Aorta (tissue), 5 donors: Measurements from ENCODE around the gene ZXDC. TPM values are rescaled to one million over a fixed set of nuclear protein-coding genes. Genes with fewer than 3 reads are reported as not detected.
A peak's percentile ranks its signal among the peaks of the same experiment; 100 is the strongest.

Source experiments
- ATAC-seq: fragments of 200-7000 bp; cut with Tn5 transposase; one replicate; pipeline ENCODE4 v1.9.1; 2022; ENCODE audit warnings: moderate library complexity; ENCODE audit not compliant: low FRiP score
- DNase-seq, 2 donors: peaks; one replicate each; pipeline ENCODE4 v3.0.0-alpha.2; 2020
- H3K27ac ChIP-seq, 2 donors: one replicate each; pipeline ENCODE4 v1.5.1; 2013; ENCODE audit warnings: low read length in 2 of 2, mild to moderate bottlenecking in 2 of 2, moderate library complexity in 2 of 2, control low read depth in 1 of 2, inconsistent platforms in 1 of 2, low read depth in 1 of 2
- H3K27me3 ChIP-seq, 2 donors: one replicate each; pipeline ENCODE4 v1.6.1; 2013; ENCODE audit warnings: control low read depth in 1 of 2, low read length in 1 of 2, mild to moderate bottlenecking in 1 of 2, moderate library complexity in 1 of 2; ENCODE audit not compliant: insufficient read depth in 2 of 2, control insufficient read depth in 1 of 2
- H3K36me3 ChIP-seq, 2 donors: one replicate each; pipeline ENCODE4 v1.6.1; 2013; ENCODE audit warnings: control low read depth in 1 of 2, low read length in 1 of 2, mild to moderate bottlenecking in 1 of 2; ENCODE audit not compliant: insufficient read depth in 2 of 2, control insufficient read depth in 1 of 2
- H3K4me1 ChIP-seq, 2 donors: one replicate each; pipeline ENCODE4 v1.6.1; 2013; ENCODE audit warnings: low read length in 2 of 2, control low read depth in 1 of 2, mild to moderate bottlenecking in 1 of 2, moderate library complexity in 1 of 2; ENCODE audit not compliant: insufficient read depth in 2 of 2, control insufficient read depth in 1 of 2
- H3K4me3 ChIP-seq, 2 donors: one replicate each; pipeline ENCODE4 v1.5.1; 2013; ENCODE audit warnings: low read length in 2 of 2, control low read depth in 1 of 2, mild to moderate bottlenecking in 1 of 2
- H3K9me3 ChIP-seq: one replicate; pipeline ENCODE4 v1.6.1; 2013; ENCODE audit warnings: mild to moderate bottlenecking, low read length; ENCODE audit not compliant: control insufficient read depth
- whole genome bisulfite sequencing, 2 donors: extraction: QIAGEN DNeasy Blood & Tissue Kit; methylation state at CpG; one replicate each; pipeline ENCODE4 v1.1.7; 2013; 5-methylcytosine and 5-hydroxymethylcytosine counted together
- intact Hi-C, 2 donors: fragments of 100-400 bp; cut with DNase I; formaldehyde crosslinking; loops; one replicate each; pipeline versions ENCODE4 v1.14.2 to v1.15.0; 2022
- polyA plus RNA-seq, 2 donors: library from polyadenylated mRNA; stranded (reverse); fragments of 200-250 nt; gene quantifications; one replicate each; pipeline ENCODE4 v1.2.3, GENCODE V29; 2013
- total RNA-seq, 2 donors: library from RNA; stranded (reverse); fragmentation: NEBNext Ultra II Directional; extraction: Animal tissue kit (Norgen Biotek cat#: 25700); gene quantifications; one replicate each; pipeline ENCODE4 v1.2.1, GENCODE V29; 2021
- donor health status: healthy with polysubstance abuse.
- donor health status: Bipolar disorder and iron deficiency.
- donor health status: DM: no; HTN: no; CAD: no.
- donor health status: DM: no; HTN: no; CAD: no.
- donor health status: DM: yes; HTN: yes; CAD: no.

ZXDC gene
- total and polyA plus RNA-seq, 4 donors, result 4.4 to 37.5 (median 25.8) TPM

DNA sequence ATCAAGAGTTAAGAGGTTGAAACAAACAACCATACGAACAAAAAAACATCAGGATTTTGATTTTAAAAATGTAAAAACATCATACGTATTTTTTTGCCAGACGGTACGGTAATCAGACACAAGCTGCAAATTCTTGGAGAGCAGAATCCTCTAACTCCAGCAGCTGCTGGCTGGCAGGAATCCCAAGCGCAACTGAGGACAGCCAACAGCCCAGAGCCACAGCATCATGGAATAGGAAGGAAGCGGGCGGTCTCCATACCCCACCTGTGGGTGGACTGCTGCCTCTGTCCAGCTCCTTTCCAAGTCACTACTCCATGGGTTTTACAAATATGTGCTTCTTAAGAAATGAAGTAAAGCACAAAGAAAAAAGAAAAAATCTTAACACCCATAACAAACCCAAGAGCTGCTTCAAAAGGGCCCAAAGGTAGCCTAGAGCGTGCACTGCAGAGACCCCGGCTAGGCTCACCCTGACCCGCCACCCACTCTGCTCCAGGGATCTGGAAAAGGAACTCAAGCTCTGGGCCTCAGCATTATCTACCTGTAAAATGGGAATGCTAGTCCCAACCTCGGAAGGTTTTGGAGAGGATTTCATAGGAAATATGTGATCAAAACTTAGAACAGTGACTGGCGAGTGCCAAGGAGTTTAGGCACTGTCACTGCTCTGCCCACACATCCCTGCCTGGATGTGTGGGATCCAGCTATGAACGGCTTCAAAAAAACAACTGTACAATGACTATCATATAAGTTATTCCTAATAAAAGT lies 33.4 kb downstream of the ZXDC start:
- DNase-seq, result peak in 1 of 2 donors; percentile 43
- 87 to 88% methylated on average over 13 of the region's 13 CpGs for WGBS, 2 donors
- Histone ChIP-seq H3K36me3 (peaks cover 0 to 5% of the 10 kb centered on the region in 2 donors), H3K4me1 (no peaks in the 10 kb centered on the region), H3K9me3 (no peaks in the 10 kb centered on the region), H3K27ac (no peak overlapping the region), H3K27me3 (no peaks in the 10 kb centered on the region), H3K4me3 (no peak overlapping the region)
- intact Hi-C loops, result no loop called here
- no peak for ATAC-seq

DNA sequence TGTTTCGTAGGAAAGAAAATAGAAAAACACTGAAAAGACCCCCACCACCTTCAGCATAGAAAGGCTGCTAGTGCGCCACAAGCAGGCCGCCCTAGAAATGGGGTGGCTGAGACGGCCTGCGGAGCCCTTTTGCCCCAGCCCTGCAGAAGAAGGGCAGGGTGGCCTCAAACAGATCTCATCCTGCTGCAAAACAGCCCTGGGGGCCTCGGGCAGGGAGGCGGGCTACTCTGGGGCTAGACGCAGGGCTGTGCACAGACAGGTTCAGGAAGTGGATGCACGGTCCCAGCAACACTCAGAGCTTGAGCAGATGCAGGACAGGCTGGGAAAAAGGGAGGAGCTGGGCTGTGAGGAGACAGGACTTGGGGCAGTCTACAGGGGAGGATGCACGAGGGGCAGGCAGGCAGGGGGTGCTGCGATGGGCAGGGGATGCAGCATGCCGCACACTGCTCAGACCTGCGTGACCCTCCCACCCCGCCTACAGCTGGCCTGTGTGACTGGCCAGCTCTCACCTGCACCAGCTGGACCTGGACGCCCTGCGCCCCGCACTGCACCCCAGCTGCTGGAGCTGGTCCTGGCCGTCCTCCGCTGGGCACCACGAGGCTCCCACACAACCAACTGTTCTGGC lies 34.3 kb downstream of the ZXDC start:
- Histone ChIP-seq H3K4me1 (no peaks in the 10 kb centered on the region), H3K4me3 (no peak overlapping the region), H3K9me3 (no peaks in the 10 kb centered on the region), H3K36me3 (peaks cover 0 to 5% of the 10 kb centered on the region in 2 donors), H3K27ac (no peak overlapping the region), H3K27me3 (no peaks in the 10 kb centered on the region)
- peak; percentile 29 for ATAC-seq
- intact Hi-C loops, result no loop called here
- DNase-seq, result peak in 1 of 2 donors; percentile 51
- 91 to 92% methylated on average over 20 of the region's 20 CpGs for WGBS, 2 donors

DNA sequence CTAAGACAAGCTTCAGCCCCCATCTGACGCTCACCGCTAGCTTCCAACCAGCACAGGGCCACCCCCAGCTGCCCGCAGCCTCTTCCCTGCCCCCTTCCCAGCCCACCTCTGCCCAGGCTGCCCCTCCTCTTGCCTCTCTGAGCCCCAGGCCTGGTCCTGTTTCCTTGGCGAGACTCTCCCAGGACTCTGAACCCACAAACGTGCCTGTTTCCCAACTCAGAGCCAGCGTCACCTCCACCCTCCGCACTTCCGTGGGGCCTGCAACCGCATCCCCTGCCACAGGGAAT lies 35.0 kb downstream of the ZXDC start:
- Histone ChIP-seq H3K9me3 (no peaks in the 10 kb centered on the region), H3K4me3 (no peak overlapping the region), H3K4me1 (no peaks in the 10 kb centered on the region), H3K27ac (no peak overlapping the region), H3K36me3 (peaks cover 0 to 5% of the 10 kb centered on the region in 2 donors), H3K27me3 (no peaks in the 10 kb centered on the region)
- 89 to 93% methylated on average over 9 of the region's 9 CpGs for WGBS, 2 donors
- DNase-seq, result peak in 1 of 2 donors; percentile 35
- ATAC-seq, result no peak
- intact Hi-C loops, result no loop called here

DNA sequence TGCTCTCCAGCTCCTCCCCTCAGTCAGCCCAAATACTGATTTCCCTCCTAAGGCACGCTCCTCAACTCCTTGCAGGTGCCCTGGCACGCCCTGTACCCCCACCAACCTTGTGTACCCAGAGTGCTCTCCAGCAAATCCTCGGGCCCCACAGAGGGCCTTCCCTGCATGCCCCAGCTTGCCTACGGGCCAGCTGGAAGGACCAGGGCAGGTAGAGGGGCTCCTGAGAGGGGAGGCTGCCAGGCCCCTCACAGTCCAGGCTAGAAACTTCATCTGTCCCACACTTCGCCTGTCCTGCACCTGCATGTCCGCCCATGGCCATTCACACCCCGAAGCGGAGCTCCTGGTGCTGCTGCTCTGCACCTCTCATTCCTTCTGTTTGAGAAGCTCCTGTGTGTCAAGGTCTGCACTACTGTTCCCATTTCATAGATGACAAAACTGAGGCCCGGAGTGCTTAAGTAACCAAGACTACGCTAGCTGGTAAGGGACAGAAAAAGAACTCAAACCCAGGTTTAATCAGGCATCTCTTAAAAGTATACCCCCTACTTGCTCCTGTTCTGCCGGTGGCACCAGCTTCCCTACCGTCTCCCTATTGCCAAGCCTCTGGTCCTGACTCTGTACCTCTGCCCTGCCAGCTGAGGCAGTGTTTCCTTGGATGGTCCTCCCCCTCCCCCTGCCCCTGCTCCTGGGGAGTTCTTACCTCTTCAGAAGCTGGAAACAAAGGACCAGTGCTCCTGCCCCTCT lies 35.6 kb downstream of the ZXDC start:
- intact Hi-C loops, result no loop called here
- H3K36me3 ChIP-seq, result peaks cover 0 to 5% of the 10 kb centered on the region in 2 donors
- no peaks in the 10 kb centered on the region for H3K9me3 ChIP-seq
- no peak overlapping the region for H3K27ac ChIP-seq
- no peaks in the 10 kb centered on the region for H3K27me3 ChIP-seq
- H3K4me3 ChIP-seq, result no peak overlapping the region
- H3K4me1 ChIP-seq, result no peaks in the 10 kb centered on the region
- ATAC-seq, result no peak
- peak in 1 of 2 donors; percentile 45 for DNase-seq
- 89 to 95% methylated on average over 12 of the region's 12 CpGs for WGBS, 2 donors

DNA sequence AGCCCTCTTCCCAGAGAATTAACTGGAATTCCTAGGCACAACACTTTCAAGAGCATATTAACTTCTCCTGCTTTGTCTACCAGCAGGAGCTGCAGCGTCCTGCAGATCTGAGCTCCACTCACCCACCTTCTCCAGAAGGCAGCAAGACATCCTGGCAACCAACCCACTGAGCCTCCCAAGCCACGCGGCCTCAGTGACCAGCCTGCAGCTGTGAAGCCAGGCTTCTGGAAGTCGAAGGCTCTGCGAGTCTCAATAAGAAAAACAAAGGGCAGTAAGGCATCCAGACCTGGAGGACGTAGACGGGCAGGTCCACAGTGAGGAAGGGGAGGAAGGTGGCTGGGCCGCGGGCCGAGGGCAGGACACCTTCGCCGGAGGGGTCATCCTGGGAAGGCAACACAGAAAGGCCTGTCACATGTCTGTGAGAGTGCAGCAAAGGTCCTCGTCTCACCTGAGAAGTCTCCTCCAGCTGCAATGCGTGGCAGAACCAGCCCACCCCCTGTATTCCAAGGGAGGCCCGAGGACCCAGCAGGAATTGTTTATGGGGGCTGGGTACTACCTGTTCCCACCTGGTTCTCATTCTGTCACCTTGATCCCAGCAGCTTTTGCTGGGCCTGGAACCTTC lies 36.2 kb downstream of the ZXDC start:
- ATAC-seq, result no peak

DNA sequence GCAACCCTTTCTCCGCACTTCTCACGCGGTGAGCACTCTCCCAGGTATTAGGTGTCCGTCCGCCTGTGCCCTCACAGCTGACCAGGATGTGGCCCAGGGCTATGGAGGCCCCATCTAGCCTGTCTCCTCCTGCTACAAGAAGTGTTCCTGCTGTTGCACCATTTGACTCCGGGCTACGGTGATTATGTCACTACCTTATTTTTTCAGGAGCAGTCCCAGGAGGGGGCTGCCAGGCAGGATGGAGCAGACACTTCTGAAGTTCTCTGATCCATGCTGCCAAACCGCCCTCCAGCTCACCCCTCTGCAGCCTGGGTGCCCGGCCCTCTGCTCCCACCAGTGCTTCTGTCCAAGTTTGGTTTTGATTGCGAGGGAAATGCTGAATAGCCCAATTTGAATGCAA lies 36.9 kb downstream of the ZXDC start:
- Histone ChIP-seq H3K27ac (no peak overlapping the region), H3K36me3 (peaks cover 0 to 5% of the 10 kb centered on the region in 2 donors), H3K4me1 (no peaks in the 10 kb centered on the region), H3K4me3 (no peak overlapping the region), H3K27me3 (no peaks in the 10 kb centered on the region), H3K9me3 (no peaks in the 10 kb centered on the region)
- DNase-seq (peak in 1 of 2 donors; percentile 59), ATAC-seq (no peak)
- WGBS, 2 donors, result 84% methylated on average over 10 of the region's 10 CpGs
- intact Hi-C loops, result no loop called here

More for the DNA sequence above, 36.2 kb downstream of the ZXDC start:
- intact Hi-C loops, result no loop called here
- peaks cover 0 to 5% of the 10 kb centered on the region in 2 donors for H3K36me3 ChIP-seq
- H3K27ac ChIP-seq, result no peak overlapping the region
- H3K9me3 ChIP-seq, result no peaks in the 10 kb centered on the region
- no peaks in the 10 kb centered on the region for H3K27me3 ChIP-seq
- no peak overlapping the region for H3K4me3 ChIP-seq
- H3K4me1 ChIP-seq, result no peaks in the 10 kb centered on the region
- WGBS, 2 donors, result 86 to 87% methylated on average over 15 of the region's 15 CpGs
- DNase-seq, result peak in 1 of 2 donors; percentile 56

DNA sequence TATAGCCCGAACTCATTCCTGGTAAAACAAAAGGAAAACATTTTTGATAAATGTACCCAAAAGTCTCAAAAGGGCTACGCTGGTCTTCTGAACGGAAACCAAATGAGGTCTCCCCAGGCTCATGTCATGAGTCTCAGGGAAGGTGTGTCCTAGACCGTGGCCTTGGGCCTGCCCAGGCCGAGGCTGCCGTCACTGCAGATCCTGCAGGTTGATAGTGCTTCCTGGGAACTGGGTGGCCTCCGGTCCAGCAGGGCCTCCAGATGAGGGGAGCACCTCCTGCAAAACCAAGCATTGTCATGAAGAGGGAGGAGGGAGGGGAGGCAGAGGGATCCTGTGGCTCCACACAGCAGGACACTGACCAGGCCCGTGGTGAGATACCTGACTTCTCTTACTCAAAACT lies 37.5 kb downstream of the ZXDC start:
- no peak for ATAC-seq
- intact Hi-C loops, result no loop called here
- Histone ChIP-seq H3K9me3 (no peaks in the 10 kb centered on the region), H3K27me3 (no peaks in the 10 kb centered on the region), H3K4me3 (no peak overlapping the region), H3K4me1 (no peaks in the 10 kb centered on the region), H3K27ac (no peak overlapping the region), H3K36me3 (peaks cover 0 to 5% of the 10 kb centered on the region in 2 donors)
- DNase-seq, result peak in 1 of 2 donors; percentile 51
- 86% methylated on average over 8 of the region's 8 CpGs for WGBS, 2 donors

DNA sequence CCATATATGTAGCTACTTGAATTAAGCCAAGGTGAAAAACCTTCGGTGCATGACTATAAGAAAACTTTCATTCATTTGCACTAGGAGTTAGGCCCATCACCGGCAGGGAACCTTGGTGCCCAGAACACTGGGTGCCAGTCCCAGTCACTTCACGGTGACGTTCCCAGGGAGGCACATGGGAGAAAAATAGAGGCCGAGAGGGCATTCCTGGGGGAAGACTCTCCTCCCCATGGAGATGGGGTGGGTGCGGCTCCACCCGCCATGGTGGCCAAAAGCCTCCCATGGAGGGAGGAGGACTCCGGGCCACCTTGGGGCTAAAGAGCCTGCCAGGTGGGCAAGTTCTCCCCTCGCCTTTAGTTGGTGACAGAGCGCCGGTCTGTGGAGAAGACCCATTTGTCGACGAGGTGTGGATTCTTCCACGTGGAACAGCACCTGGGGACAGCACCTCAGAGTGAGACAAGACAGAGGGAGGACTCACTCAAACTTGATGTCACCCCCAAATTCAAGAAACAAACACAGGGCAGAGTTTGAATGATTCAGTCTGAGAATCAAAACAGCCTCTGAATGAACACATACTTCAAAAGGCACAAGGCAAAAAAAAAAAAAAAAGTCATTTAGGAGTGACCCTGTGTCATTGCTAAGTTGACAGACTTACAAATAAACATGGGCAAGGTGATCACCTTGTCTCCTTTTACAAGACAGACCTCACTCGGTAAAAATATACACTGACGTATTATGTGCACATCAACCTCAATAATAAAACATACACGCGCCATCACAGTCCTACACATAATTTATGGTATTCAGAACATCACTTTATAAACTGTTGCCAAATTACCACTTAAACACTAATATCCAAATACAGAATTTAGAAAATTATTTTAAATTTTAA lies 38.6 kb downstream of the ZXDC start:
- Histone ChIP-seq H3K9me3 (no peaks in the 10 kb centered on the region), H3K27ac (no peak overlapping the region), H3K27me3 (no peaks in the 10 kb centered on the region), H3K36me3 (peaks cover 0 to 5% of the 10 kb centered on the region in 2 donors), H3K4me1 (no peaks in the 10 kb centered on the region), H3K4me3 (no peak overlapping the region)
- WGBS, 2 donors, result 94% methylated on average over 18 of the region's 18 CpGs
- DNase-seq, result no peak
- intact Hi-C loops, result no loop called here
- no peak for ATAC-seq
